HEK293 (cell line): ENCODE data around the gene CMKLR1.

Source experiments
- ZNF114 ChIP-seq: fragments of 450-650 bp; formaldehyde crosslinking; IDR thresholded peaks from 2 replicates; pipeline ENCODE4 v1.5.0; 2017; ENCODE audit warnings: missing biosample characterization, missing genetic modification characterization
- ZNF76 ChIP-seq: fragments of 450-650 bp; formaldehyde crosslinking; IDR thresholded peaks from 2 replicates; pipeline ENCODE4; 2016; ENCODE audit warnings: low read depth, missing biosample characterization, missing genetic modification characterization, borderline replicate concordance

DNA sequence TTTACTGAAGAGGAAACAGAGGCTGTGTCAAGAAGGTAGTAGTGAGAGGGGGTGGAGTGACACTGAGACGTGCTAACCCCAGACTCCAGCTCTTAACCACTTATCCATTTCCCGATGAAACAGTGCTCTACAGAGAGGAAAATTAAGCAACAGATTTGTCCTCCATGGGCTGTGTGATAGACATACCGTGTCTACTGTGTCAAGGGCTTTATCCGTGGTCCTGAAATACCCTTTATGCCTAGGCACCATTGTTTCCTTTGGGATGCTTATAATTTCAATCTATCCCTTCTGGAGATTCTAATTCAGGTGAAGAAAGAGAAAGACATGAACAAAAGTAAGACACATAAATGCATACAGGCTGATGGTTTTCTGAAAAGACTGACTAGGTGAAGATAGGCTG is 71.7 kb downstream of the CMKLR1 start:
- no peak for TF ChIP-seq ZNF114 (tag by site-specific recombination)
- no peak for TF ChIP-seq ZNF76 (tag by site-specific recombination)
